Measurements from ENCODE around the gene KSR1. TPM values are rescaled to one million over a fixed set of nuclear protein-coding genes. Genes with fewer than 3 reads are reported as not detected.

Gene KSR1
- total RNA-seq, 2 donors from 2014 or later, result 132 to 194 TPM

- ATAC-seq (no peak), DNase-seq (ENCODE audit: low spot score in 2 of 2) (no peak)
- no peaks in the 10 kb centered on the region for H3K9me3 Mint-ChIP-seq
- H3K27ac Mint-ChIP-seq, result peak overlapping the region; percentile 40 to 91
- peaks cover 8 to 26% of the 10 kb centered on the region in 2 donors for H3K36me3 Mint-ChIP-seq
Observed at GRCh38 chr17:27597783-27598320, 141.6 kb downstream of the KSR1 start.

GRCh38 chr17:27598337-27599050 is 142.2 kb downstream of the KSR1 start:
- H3K36me3 Mint-ChIP-seq, result peaks cover 8 to 26% of the 10 kb centered on the region in 2 donors
- DNase-seq (ENCODE audit: low spot score in 2 of 2) (no peak), ATAC-seq (no peak)
- no peaks in the 10 kb centered on the region for H3K9me3 Mint-ChIP-seq
- H3K27ac Mint-ChIP-seq, result peak overlapping the region; percentile 51 to 91

- ATAC-seq, result no peak
Observed at GRCh38 chr17:27600471-27600870, 144.2 kb downstream of the KSR1 start.

DNA sequence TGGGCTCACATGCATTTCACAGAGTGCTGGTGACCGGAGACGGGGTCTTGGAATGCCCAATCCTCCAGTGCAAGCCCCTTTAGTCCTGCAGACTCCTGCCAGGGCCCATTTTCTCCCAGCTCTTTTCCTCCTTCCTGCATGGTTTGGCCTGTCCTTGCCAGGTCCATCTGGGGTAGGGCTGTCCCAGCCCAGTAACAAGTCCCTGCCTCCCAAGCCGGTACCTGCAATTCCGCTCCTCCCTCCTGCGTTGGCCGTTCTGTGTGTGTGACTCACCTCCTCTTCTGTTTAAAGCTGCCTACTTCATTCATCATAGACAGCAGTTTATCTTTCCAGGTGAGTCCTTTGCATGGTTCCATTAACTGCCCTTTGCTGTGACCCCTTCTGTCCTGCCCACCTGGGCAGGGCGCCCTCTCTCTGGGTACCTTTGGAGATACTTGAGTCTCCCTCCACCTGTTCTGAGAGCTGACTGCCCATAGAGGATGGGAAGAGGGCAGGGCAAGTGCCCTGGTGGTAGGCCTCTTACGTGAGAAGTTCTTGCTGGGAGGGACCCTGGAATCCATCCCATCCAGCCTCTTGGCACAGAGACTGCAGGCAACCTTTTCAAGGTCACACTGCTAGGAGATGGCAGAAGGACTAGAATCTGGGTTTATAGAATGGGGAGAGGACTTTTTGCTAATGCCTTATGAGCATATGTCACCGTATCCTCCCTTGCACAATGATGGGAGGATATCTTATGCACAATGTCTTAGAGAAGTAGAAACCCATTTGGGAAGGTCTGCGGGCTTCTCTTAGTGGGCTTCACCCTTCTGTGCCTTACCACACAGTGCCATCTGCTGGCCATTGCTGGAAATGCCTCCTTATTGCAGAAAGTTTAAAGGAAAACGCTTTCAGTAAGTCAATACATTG is 145.1 kb downstream of the KSR1 start:
- Mint-ChIP-seq H3K9me3 (no peaks in the 10 kb centered on the region), H3K27ac (peak overlapping the region in 1 of 2 donors; percentile 91), H3K36me3 (peaks cover 8 to 33% of the 10 kb centered on the region in 2 donors)
- ATAC-seq (peak; percentile 26 to 27), DNase-seq (ENCODE audit: low spot score in 2 of 2) (peak in 1 of 2 donors; percentile 85)

More at GRCh38 chr17:27600471-27600870, 144.2 kb downstream of the KSR1 start:
- no peak overlapping the region for H3K27ac Mint-ChIP-seq
- no peaks in the 10 kb centered on the region for H3K9me3 Mint-ChIP-seq
- peaks cover 8 to 38% of the 10 kb centered on the region in 2 donors for H3K36me3 Mint-ChIP-seq
- no peak for DNase-seq (ENCODE audit: low spot score in 2 of 2)

GRCh38 chr17:27601975-27602302 is 145.7 kb downstream of the KSR1 start:
- no peak for ATAC-seq
- peaks cover 8 to 27% of the 10 kb centered on the region in 2 donors for H3K36me3 Mint-ChIP-seq

DNA sequence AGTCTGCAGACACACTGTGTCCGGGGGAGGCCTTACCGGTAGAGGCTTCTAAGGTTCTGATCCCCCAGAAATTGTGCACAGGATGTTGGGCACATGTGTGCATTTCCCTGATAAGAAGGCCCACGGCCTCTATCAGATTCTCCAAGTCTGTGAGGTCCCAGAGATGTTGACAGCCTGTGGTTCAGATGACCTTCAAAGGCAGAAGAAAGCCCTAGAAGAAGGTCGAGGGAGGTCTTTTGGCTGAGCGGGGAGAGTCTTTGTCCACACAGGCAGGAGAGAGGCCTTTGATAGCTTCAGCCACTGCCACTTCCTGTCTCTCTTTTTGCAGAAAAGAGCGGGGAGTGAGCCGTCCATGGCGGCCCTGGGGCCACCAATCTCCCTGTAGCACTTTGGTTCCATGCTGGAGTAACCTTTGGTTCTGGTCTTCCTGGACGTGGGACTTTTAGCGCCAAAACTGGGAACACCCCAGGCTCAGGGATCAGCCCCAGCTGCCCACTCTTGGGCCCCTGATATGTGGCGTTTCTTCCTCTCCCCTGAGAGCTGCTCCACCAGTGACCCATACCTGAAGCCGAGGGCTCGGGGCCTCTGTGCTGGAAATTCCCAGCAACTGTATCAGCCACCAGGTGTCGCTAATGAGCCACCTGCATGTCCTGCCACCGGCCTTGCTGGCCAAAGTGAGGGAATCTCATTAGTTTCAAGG is 146.6 kb downstream of the KSR1 start:
- Mint-ChIP-seq H3K36me3 (peaks cover 8 to 27% of the 10 kb centered on the region in 2 donors), H3K27ac (peak overlapping the region in 1 of 2 donors; percentile 60)

More at GRCh38 chr17:27601975-27602302, 145.7 kb downstream of the KSR1 start:
- DNase-seq (ENCODE audit: low spot score in 2 of 2), result no peak
- Mint-ChIP-seq H3K9me3 (no peaks in the 10 kb centered on the region), H3K27ac (peak overlapping the region in 1 of 2 donors; percentile 29)

DNA sequence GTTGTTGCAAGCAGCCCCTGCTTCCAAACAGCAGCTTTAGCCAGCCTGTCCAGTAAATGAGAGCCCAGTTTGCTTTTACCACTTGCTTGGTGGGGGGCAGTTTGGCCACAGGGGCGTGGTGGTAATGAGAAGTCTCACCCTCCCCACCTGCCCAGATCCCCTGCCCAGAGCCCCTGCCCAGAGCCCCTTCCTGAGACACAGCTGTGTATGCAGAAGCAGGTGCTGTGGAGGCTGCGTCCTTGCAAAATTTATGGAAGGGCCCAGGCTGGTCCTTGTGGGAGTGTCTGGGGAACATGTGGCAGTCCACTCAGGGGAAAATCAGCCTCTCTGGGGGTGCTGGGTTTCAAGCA is 147.1 kb downstream of the KSR1 start:
- no peaks in the 10 kb centered on the region for H3K9me3 Mint-ChIP-seq
- peaks cover 11 to 31% of the 10 kb centered on the region in 2 donors for H3K36me3 Mint-ChIP-seq
- no peak for DNase-seq (ENCODE audit: low spot score in 2 of 2)
- ATAC-seq, result no peak
- no peak overlapping the region for H3K27ac Mint-ChIP-seq

More for the DNA sequence above, 146.6 kb downstream of the KSR1 start:
- DNase-seq (ENCODE audit: low spot score in 2 of 2), result peak in 1 of 2 donors; percentile 78
- H3K9me3 Mint-ChIP-seq, result no peaks in the 10 kb centered on the region
- peak; percentile 34 to 51 for ATAC-seq

- DNase-seq (ENCODE audit: low spot score in 2 of 2) (no peak), ATAC-seq (no peak)
- no peak overlapping the region for H3K27ac Mint-ChIP-seq
- H3K9me3 Mint-ChIP-seq, result no peaks in the 10 kb centered on the region
- peaks cover 16 to 38% of the 10 kb centered on the region in 2 donors for H3K36me3 Mint-ChIP-seq
Observed at GRCh38 chr17:27603880-27604794, 147.9 kb downstream of the KSR1 start.

DNA sequence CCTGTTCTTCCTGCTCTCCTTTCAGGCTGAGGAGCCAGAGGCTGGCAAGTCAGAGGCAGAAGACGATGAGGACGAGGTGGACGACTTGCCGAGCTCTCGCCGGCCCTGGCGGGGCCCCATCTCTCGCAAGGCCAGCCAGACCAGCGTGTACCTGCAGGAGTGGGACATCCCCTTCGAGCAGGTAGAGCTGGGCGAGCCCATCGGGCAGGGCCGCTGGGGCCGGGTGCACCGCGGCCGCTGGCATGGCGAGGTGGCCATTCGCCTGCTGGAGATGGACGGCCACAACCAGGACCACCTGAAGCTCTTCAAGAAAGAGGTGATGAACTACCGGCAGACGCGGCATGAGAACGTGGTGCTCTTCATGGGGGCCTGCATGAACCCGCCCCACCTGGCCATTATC is 149.2 kb downstream of the KSR1 start:
- H3K9me3 Mint-ChIP-seq, result no peaks in the 10 kb centered on the region
- H3K27ac Mint-ChIP-seq, result peak overlapping the region in 1 of 2 donors; percentile 68
- peaks cover 20 to 48% of the 10 kb centered on the region in 2 donors for H3K36me3 Mint-ChIP-seq
- DNase-seq (ENCODE audit: low spot score in 2 of 2) (no peak), ATAC-seq (no peak)

GRCh38 chr17:27607521-27608091 is 151.4 kb downstream of the KSR1 start:
- no peak for ATAC-seq
- peaks cover 18 to 43% of the 10 kb centered on the region in 2 donors for H3K36me3 Mint-ChIP-seq
- H3K27ac Mint-ChIP-seq, result peak overlapping the region in 1 of 2 donors; percentile 65
- no peaks in the 10 kb centered on the region for H3K9me3 Mint-ChIP-seq
- no peak for DNase-seq (ENCODE audit: low spot score in 2 of 2)

DNA sequence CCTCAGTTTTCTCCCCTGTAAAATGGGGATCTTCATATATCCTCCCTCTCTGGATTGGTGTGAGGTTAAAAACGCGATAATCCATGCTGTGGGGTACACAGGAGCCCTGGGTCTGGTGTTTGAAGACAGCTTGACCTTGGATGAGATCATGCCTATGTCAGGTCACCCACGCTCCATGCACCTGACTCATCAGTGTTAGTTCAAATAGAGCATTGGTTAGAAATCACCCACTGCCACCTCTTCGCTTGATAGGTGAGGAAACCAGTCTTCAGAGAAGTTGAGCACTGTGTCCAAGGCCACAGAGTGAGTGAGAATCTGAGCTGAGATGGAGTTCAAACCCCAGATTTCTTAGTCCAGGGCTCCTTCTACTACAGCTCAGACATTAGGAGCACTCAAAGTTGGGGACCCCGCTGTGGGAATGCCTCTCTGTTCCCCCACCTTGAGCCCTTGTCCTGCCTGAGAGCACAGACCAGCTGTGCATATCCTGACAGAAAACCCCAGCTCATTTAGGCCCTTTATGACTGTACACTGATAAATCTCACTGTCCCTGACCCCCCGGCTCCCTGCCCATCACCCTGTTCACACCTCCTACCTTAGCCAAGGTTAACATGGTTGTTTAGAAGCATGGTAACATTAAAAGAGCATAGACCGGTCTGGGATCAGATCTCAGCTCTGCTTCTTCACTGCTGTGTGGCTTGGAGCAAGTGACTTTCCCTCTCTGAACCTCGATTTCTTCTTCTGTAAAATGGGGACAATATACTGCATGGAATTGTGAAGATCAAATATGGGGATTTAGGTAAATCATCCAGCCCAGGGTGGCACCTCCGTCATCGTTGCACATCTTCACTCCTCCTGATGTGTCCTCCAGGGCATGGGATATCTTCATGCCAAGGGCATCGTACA is 152.3 kb downstream of the KSR1 start:
- DNase-seq (ENCODE audit: low spot score in 2 of 2), result no peak
- H3K27ac Mint-ChIP-seq, result peak overlapping the region; percentile 65 to 81
- H3K36me3 Mint-ChIP-seq, result peaks cover 18 to 53% of the 10 kb centered on the region in 2 donors
- no peaks in the 10 kb centered on the region for H3K9me3 Mint-ChIP-seq
- ATAC-seq, result peak; percentile 27 to 63

- H3K9me3 Mint-ChIP-seq, result no peaks in the 10 kb centered on the region
- ATAC-seq, result no peak
- no peak for DNase-seq (ENCODE audit: low spot score in 2 of 2)
- peak overlapping the region; percentile 65 to 87 for H3K27ac Mint-ChIP-seq
- H3K36me3 Mint-ChIP-seq, result peaks cover 18 to 54% of the 10 kb centered on the region in 2 donors
Observed at GRCh38 chr17:27609611-27610303, 153.5 kb downstream of the KSR1 start.

DNA sequence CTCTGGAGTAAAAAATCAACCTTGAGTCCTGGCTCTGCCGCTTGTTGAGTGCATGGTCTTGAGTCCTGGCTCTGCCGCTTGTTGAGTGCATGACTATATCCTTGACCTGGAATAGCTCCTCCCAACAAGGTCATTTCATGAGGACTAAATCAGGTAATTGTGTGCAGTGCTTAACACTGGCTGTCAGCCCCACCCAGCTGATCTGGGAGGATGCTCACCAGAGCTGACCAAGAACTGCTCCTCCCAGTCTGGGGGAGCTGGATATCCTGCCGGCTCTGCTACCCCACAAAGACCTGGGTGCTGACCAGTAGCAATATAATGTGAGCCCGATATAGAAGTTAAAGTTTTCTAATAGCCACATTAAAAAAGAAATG is 154.0 kb downstream of the KSR1 start:
- ATAC-seq (no peak), DNase-seq (ENCODE audit: low spot score in 2 of 2) (no peak)
- Mint-ChIP-seq H3K9me3 (no peaks in the 10 kb centered on the region), H3K27ac (peak overlapping the region in 1 of 2 donors; percentile 65), H3K36me3 (peaks cover 22 to 57% of the 10 kb centered on the region in 2 donors)

- Mint-ChIP-seq H3K36me3 (peaks cover 30 to 77% of the 10 kb centered on the region in 2 donors), H3K27ac (peak overlapping the region; percentile 41 to 86), H3K9me3 (no peaks in the 10 kb centered on the region)
- peak; percentile 47 to 74 for ATAC-seq
- DNase-seq (ENCODE audit: low spot score in 2 of 2), result no peak
Observed at GRCh38 chr17:27612160-27612770, 156.0 kb downstream of the KSR1 start.
